NCI-H2171 treated with DMSO at 0.1 percent for 48 hours (cell line): Measurements from ENCODE around the gene ELF1.
"Not testable (repeated sequence)": the region's sequence is repeated elsewhere in the genome, so short reads cannot be mapped to it uniquely, and the experiment has no call there.

ENCODE experiments used
- DNase-seq: peaks from one replicate; lab custom pipeline; 2025; lab: John Stamatoyannopoulos, UW

The ELF1 gene

DNA sequence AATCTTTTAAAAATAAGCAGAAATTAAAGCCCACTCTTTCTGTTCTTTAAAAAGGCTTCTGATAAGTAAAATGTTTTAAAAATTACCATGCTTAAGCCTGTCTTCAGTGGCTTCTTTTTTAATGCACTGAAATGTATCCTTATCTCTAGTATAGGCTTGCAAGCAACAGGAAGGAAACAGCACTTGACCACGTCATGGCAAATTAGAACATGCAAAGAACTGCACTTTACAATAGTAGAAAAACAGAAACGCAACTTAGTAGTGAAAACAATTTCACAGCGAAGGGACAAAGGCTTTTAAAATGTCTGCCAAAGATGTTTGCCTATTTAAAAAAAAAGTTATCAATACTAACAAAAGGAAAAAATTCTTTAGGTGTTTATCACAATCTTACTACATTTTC lies 36.3 kb downstream of the ELF1 start:
- no peak for DNase-seq

DNA sequence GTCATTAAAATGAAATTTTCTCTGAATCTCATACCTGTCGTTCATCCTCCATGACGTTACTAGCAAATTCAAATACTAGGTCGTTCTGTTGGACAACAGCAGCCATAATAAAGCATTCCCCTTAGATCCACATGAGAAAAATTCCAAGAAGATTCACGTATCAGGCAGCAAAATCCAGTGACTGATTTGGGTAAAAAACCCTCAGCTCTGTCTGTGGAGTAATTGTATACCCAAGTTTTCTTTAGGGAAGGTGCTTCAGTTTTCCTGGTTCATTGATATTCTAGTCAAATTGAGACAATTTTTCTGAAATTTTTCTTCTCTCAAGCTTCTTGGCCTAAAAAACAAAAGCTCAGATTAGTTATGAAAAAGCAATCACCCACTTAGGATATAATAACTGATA lies 37.2 kb downstream of the ELF1 start:
- no peak for DNase-seq

DNA sequence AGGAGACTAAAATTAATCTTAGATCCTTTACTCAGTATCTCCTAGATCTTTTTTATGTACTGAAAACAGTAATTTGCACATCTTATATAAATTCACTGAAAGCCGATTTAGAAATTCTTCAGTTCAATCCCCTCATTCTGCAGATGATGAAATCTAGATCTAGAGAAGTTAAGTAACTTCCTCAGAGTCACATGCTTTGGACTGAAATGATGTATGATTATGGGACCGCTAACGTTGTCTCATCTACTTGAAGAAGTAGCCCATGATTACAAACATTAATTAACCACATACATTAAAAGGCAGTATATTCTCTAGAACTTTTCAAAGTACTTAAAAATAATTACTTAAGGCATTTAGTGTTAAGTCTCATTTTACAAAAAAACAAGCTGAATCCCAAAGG lies 37.8 kb downstream of the ELF1 start:
- no peak for DNase-seq

DNA sequence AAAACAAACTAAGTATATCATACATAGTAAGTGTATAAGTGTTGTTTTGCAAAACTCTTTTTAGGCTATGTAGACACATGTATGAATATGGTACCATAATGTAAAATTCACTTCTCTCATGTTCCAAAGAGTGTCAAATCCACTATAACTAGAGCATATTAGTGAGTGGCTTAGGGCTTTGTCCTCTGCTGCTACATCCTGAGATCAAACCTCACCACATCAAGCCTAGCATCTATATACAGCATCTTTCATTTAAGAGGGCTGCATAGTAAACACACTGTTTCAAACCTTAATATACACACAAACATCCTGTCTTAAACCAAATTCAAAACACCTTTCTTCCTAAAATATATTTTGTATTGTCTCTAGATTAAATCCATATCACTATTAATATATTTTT lies 38.7 kb downstream of the ELF1 start:
- no peak for DNase-seq

DNA sequence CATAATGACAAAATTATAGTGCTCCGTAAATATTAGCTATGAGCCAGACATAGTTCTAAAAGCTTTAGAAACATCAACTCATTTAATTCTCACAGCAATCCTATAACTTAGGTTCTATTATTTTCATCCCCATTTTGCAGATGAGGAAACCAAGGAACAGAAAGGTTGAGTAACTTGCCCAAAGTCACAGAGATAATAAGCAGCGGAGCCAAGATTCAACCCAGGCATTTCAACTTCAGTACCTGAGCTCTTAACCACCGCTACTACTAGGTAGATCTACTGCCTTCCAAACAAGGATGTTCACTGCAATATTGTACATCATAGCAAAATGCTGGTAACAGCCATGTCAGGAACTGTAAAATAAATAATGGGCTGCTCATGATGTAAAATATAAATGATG lies 39.9 kb downstream of the ELF1 start:
- DNase-seq: no peak

DNA sequence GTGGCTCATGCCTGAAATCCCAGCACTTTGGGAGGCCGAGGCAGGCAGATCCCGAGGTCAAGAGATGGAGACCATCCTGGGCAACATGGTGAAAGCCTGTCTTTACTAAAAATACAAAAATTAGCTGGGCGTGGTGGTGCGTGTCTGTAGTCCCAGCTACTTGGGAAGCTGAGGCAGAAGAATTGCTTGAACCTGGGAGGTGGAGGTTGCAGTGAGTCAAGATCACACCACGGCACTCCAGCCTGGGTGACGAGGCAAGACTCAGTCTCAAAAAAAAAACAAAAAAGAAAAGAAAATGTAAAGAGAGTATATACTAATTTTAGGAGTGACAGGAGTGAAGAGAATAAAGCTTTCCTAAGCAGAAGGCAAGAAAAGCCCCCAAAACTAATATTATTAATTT lies 41.0 kb downstream of the ELF1 start:
- not testable (repeated sequence) for DNase-seq

DNA sequence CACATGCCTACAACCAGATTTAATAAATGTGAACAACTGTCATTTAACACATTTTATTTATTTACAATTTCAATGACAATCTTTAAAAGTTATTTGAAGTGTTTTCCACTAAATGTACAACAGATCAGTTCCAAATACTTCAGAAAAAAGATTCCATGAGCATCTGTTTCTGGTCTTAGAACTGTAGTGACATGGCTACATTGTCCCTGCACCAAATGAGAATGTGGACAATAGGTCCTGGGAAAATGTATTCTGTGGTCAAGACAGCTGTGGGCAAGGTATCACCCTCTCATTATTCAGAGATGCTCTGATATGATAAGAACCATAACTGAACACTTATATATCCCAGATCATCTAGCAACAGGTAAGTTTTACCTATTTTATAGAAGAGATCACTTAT lies 43.7 kb downstream of the ELF1 start:
- DNase-seq: no peak

DNA sequence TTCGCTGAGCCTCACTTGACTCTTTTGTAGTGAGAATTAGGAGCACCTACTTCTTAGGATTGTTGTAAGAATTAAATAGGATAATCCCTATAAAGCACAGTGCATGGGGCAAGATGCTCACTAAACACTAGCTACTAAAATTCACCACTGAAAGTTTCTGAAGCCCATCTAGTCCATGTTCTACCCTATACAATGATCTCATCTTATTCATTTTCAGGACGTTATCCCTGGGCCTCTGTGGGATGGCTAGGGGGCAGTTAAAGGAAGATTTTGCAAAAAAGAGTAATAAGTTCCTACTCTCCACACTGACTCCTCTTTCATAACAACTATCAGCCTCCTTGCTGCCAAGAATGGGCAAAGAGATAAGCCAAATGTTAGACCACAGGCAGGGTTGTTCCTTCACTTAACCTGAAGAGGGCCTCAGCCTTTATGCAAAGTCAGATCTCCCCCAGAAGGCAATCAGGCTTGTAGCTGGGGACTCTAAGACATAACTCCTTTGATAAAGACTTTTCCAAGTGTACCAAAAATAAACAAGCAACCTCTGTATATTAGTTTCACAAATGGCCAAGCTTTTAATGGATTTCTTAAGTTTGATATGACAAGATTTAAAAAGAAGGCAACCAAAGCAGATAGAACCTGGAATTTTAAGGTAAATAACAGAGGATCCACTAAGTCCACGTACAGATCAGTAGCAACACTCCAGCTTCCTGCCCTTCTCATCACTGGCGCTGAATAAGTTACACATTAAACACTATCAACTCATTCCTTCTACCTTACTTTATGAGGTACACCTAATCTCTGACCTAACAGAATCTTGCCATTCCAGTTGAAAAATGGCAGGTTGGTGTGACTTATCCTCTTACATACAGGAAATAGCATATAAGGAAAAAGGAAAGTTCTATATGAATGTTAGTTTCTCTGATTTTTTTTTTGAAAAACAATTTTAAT lies 44.4 kb downstream of the ELF1 start:
- no peak for DNase-seq

DNA sequence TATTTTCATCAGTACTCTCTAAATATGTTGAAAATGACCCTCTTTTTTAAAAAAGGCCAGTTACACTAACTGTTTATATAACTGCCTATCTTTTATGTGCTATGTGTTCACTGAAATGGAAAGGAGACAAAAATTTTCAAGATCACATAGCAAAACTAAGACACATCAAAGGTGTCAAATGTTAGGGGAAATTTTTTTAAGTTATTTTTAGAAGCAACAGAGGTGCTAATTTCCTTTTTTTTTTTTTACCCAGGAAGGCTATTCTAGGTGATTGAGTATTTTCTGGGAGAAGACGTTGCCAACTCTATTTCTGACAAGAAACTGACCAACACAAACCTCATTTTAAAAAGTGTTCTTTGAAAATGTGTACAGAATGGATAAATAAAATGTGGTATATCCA lies 45.7 kb downstream of the ELF1 start:
- no peak for DNase-seq

DNA sequence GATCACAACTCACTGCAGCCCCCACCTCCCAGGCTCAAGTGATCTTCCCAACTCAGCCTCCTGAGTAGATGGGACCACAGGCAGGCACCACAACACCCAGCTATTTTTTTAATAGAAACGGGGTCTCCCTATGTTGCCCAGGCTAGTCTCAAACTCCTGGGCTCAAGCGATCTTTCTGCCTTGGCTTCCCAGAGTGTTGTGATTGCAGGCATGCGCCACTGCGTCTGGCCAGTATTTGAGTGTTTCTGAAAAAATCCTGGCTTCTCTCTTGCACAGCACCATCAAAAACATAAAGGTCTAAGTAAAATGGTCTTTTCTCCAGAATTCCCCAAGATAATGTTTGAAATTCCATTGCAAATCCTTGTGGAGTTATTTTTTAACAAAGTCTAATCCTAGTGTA lies 47.8 kb downstream of the ELF1 start:
- DNase-seq: no peak

DNA sequence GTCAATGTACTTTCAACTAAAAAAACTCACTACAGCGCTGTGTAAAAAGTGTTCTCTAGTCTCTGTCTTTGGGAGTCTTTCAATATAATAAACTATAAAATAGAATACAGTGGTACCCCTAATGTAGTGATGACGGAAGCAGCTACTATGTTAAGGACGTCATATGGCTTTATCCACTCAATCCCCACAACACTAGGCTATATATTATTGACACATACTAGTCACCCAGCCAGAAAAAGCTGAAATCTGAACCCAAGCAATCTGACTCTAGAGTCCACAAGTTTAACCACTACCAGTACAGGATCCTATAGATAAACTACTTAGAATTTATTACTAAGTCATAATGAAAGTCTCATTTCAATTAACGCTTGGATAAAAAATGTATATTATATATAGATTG lies 48.3 kb downstream of the ELF1 start:
- DNase-seq: no peak

DNA sequence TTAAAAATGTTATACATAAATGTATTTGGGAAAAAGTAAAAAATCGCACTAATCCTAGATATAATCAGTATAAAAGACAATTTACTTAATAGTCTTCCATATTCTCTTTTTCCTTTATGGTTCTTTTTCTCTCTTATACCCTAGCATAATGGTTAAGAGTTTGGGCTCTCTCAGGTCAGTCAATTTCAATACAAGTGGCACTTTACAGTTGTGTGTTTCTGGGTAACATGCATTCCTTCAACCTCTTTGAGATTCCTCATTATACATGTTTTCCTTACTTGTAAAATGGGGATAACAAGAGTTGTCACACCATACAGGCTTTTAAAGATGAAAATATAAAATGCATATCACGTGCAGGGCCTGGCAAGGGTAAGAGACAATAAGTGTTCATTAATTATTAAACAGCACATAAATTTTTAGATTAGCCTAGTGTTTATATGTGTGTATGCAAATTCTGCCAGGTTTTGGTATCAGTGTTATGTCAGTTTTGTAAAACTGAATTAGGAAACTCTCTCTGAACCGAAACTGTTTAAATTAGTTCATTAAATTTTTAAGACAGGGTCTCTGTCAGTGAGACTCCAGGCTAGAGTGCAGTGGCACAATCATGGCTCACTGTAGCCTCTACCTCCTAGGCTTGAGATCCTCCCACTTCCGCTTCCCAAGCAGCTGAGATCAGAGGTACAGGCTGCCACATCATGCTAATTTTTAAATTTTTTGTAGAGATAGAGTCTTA lies 49.8 kb downstream of the ELF1 start:
- no peak for DNase-seq

DNA sequence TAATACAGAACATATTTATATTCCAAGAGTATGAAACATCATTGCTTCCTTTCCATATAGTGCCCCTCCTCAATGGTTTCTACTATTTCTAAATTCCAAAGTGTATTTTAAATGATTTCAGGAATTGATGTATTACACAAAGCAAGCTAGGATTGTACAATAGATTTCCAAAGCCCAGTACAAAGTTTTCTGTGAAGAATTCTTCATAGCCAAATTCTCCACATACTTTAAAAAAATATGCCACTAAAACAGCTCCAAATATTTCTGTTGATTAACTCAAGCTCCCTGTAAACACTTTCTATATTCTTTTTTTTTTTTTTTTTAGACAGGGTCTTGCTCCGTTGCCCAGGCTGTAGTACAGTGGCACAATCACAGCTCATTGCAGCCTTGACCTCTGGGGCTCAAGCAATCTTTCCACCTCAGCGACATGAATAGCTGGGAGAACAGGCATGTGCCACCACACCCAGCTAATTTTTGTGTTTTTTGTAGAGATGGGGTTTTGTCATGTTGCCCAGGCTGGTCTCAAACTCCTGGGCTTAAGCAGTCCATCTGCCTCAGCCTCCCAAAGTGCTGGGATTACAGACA lies 50.6 kb downstream of the ELF1 start:
- no peak for DNase-seq

DNA sequence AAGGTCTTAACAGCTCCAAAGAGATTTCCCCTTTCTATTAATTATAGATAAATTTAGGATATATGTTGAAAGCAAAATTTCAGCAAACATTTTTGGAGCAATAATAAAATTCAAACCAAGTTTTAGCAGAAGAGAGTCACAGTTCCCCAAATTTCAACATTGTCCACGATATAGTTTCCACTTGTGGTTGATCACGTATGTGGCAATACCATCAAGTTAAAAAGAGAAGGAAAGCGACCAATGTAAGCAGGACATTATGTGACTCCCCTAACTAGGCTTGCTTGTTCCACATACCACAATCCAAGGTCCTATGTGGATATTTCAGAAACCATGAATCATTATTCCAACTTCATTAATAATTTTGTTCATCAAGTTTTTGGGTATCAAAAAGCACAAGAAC lies 52.8 kb downstream of the ELF1 start:
- no peak for DNase-seq

DNA sequence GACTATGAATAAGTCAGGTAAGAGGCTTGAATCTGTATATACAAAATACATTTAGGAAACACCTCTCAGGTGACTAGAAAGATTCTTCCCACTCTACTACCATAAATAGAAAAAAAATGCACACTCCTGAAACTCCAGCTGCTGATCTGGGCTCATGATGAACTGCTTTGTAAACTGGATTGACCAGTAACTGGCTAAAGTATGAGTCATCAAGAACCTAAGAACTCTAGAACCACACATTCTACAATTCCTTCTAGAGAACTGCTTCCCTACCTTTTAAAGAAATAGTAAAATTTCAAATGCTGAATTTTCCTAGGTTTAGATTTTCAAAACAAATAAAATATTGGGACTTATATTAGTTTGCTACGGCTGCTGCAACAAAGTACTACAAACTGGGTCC lies 55.2 kb downstream of the ELF1 start:
- no peak for DNase-seq

DNA sequence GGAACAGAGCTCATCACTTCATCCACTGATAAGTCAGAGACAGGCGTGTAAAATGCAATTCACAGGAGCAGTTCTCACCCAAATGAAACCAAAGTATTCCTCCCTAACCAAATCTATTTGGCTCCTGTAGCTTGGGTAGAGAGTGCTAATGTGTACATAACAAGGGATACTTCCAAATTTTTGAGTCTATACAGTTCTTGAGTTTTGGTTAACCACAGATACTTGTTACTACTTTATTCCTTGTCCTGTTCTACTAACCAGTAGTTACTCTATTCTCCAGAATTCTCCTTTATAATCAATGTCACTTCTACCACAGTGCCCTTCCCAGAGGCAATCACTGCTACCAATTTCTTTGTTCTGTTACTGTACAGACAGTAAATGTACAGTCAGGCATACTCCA lies 57.3 kb downstream of the ELF1 start:
- no peak for DNase-seq

DNA sequence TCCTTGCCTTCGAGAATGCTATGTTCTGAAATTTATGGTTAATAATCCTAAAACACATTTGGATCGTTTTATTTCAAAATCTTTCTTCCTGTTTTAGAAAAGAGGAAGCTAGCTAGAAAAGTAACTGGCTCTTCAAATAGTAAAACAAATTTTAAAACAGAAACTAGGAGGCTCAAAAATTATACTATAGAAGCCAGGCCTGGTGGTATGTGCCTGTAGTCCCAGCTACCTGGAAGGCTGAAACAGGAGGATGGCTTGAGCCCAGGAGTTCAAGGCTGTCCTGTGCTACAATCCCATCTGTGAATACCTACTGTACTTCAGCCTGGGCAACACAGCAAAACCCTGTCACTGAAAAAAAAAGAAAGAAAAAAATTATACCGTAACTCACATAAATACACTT lies 57.9 kb downstream of the ELF1 start:
- DNase-seq: no peak

DNA sequence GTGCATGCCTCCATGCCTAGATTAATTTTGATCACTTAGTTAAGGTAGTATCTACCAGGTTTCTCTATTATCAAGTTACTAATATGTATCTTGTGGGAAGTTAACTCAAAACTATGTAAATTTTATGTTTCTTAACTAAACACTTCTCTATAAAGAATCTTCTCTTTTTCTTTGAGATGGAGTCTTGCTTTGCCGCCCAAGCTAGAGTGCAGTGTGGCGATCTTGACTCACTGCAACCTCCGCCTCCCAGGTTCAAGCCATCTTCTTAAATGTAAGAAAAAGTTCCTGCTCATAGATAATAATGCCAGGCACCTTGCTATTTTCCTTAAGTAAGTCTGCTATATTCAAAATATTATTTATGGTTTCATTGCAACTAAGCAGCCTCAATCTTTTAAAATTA lies 58.4 kb downstream of the ELF1 start:
- DNase-seq: no peak

DNA sequence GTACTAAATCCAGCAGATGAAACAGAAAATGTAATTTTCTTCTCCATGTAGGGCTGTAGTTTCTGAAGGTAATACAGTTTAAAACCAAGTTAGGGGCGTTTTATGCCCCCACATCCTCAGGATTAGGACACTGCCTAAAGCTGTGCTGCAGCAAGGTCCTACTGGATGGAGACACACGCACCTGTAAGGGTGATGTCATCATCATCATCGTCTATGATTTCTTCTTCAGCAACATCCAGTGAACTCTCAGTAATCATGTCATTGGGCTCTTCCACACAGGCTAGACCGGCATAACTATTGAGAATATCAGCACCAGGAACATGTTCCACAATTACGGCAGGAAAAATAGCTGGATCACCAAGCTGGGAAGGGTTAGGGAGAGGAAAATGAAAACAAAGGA lies 60.5 kb downstream of the ELF1 start:
- DNase-seq: no peak

DNA sequence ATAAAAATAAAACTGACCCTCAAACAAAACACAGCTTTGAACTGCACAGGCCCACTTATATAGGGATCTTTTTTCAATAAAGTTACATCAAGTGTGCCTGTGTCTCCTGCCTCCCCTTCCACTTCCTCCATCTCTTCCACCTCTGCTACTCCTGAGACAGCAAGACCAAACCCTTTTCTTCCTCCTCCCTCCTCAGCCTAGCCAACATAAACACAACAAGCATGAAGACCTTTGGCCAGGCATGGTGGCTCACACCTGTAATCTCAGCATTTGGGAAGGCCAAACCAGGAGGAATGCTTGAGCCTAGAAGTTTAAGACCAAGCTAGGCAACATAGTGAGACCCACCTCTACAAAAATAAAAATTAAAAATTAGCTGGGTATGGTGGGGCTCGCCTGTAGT lies 72.6 kb downstream of the ELF1 start:
- DNase-seq: no peak

DNA sequence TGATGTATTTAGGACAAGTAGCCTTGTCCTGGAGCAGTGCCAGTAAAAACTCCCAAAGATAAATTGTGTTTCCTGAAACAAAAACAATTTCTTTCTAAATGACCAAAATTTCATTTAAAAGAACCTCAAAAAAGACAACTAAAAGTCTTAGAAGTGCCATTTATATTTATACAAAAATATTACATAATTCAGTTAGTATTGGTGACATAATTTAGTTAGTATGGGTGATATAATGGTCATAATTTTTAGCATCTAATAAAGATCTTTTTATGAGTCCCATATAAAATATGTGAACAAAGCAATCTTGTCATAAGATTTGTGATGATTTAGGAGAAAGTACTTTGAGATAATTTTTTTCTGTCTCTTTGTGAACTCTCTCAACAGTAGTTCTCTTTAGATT lies 76.0 kb downstream of the ELF1 start:
- DNase-seq: no peak

DNA sequence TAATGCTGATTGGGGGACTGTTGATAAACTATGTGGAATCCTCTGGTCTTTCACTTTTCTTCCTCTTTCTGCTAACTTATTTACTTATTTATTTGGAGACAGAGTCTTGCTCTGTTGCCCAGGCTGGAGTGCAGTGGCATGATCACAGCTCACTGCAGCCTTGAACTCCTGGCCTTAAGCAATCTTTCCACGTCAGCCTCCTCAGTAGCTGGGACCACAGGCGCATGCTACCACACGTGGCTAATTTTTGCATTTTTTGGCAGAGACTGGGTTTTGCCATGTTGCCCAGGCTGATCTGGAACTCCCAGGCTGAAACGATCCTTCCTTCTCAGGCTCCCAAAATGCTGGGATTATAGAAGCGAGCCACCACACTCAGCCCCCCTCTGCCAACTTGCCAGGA lies 77.5 kb downstream of the ELF1 start:
- no peak for DNase-seq

DNA sequence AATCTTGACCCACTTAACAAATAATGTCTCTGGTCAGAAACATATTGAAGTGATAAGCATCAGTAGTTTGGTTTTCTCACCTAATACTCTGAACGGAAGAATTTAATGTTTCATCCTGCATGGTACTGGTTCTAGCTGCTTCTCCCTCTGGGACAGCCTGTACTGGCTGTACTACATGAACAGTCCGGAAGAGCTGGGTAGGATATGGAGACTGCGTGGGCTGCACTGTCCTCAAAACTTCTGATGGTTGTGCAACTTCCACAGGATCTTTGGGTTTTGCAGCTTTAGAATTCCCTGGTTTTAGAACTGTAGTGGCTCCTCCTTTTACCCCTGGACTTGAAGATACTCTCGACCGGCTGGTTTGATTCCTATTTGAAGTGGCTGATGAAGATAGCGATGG lies 78.3 kb downstream of the ELF1 start:
- no peak for DNase-seq
